Ramos (cell line): ENCODE measurements around the gene BNC2.

Source experiments
- in situ Hi-C: fragments of 300-500 bp; cut with MboI; formaldehyde crosslinking; loops from one replicate; pipeline ENCODE4 v1.14.3; 2022; ENCODE audit warnings: low sequenced_read_pairs; ENCODE audit not compliant: unreplicated experiment

BNC2 gene

DNA sequence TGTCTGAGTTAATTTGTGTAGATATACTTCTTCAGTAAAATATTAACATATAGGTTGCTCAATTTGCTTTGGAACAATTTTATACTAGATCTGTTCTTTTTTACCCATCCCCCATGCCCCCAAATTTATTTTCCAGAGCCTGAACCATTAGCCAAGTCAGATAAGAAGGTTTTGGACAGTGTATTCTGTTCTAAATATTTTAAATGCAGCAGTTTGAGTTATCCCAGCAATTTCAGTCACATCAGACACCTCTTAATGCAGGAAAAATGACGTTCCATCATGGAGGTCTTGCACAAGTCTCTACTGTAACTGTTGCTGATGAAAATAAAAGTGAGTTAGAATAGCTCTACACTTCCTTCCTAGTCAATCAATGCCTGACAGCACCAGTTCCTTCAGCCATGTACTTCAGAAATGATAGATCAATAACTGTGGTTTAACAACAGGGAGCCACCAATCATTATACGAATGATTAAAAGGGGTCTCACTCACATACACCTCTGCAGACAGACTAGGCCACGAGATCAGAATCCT lies 215.8 kb downstream of the BNC2 start:
- in situ Hi-C loops = no loop called here

DNA sequence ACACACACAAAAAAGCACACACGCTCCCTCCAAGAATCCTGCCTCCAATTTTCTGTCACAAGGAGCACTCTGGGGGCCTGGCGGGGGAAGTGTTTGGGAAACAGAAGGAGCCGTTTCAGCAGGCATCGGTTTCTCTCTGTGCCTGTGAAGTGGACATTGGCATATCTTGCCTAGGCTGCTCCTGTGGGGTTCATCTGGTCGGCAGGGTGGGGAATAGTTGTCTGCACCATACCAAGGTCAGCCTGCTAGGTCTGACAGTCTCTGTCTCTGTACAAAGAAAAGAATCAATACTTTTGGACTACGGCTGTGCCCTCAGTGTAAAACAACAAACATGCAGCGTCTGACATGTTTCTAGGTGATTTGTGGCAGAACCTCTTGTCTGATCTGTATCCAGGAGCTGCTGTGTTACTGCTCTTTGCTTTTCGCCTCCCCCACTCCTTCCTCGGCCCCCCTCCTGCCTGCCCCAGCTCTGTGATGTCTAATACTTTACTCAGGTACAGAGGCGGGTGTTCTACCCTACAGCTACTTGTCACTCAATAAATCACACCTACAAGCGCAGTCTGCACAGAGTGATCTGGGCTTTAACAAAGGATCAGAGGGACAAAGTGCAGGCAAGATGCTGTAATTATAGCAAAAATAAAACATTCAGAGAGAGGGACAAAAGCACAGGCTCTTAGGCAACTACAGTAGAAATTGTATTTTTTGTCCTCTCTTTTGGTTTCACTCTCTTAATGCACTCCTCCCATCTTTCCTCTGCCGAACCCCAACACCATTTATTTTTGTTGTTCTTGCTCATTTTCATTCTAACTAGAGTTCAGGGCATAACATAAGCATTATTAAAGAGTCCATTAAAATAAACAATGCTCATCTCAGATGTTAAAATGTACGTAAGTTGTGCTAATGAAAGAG lies 216.7 kb downstream of the BNC2 start:
- in situ Hi-C loops = no loop called here

DNA sequence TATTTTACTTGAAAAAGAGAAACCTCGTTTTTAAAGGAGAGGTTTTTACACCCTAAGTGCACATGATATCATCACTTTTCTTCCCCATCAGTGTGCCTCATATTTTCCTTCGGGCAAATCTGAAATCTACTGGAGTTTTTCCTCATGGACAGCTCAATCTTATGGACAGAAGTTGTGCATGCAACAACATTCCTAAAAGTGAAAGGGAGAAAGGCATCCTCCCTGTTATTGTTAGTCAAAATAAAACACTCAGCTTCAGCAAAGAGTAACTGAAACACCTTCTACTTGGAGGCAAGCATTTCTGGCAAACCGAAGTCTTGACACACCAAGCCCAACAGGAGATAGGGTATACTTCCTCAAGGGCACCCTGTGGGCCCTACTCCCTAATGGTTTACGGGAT lies 217.9 kb downstream of the BNC2 start:
- in situ Hi-C loops = no loop called here

DNA sequence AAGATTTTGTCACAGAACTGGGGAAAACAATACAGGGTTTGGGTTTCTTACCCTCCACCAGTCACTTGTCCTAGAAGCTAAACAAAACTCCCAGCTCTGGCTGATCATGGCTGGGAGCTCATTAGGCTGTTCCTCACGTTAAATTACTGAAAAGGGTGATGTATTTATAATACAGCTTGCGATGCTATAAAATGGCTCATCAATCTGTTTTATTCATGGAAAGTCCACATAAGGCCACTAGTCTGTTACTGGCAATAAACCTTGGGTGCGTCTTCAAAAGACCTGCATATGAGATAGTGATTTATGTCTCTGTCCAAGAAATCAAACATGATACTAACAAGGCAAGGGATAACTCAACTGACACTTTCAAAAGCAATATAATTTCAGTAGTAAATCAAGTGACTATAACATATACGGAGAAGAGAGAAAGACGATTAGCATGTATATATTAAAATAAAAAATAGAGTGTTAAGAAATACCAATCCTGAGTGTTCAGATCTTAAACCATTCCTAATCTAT lies 219.0 kb downstream of the BNC2 start:
- in situ Hi-C loops = no loop called here

DNA sequence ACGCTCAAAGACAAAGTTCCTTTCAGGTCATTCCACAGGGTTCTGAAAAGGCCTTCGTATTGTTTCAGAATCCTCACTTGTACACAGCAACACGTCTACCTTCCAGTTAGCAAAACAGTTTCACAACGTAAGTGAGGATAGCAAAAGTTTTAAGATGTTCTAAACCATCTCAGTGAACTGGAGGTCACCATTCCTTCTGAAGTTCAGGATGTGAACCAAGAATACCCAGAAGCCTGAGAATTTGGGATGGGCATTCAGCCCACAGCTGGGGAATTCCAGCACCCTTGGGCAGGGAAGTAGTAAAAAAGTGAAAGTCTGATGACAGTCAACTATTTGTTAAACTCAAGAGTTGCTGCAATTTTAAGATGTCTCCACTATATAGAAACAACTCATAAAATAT lies 224.5 kb downstream of the BNC2 start:
- in situ Hi-C loops = no loop called here

DNA sequence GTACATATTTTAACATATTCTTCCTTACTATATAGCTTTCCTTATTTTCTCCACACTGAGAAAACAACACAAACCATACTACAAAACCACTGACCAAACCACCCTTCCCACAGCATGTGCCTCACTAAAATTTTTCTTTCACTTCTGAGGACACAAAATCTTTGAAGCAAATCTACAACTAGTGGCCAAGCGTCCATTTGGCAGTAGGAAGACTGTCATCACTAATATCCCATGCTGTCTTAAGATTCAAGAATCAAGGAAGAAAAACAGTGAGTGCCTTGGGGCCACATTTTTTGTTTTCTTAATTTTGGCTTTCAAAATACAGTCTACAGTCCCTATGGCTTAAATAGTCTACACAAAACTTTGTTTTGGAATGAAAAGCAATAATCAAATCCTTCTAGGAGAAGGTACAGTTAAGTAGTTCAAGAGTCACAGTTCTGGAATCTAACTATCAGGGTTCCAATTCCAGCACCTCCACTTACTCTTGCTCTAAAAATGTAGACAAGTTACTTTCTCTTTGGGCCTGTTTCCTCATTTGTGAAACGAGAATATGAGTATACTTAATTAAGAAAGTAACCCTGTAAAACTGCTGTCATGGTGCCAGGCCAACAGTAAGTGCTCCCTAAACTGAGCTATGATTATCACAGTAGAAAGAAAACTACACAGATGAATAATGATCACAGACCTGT lies 227.9 kb downstream of the BNC2 start:
- in situ Hi-C loops = no loop called here

DNA sequence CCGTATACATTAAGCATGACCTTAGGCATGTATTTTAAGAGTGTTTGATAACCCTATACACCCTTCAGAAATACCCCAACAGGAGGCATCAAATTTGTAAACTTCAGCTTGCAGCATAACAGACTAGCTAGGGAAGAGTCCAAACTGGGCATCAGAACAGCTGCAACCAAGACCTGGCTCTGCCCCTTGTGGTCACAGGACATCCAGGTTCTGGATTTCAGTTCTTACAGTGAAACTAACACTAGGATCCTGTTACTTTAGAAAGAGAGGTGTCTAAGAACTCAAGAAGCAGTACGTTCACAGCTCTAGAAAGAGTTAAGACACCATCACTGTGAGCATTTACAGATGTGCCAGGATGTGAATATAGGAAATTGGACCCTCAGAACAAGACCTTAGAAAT lies 229.8 kb downstream of the BNC2 start:
- in situ Hi-C loops = no loop called here

DNA sequence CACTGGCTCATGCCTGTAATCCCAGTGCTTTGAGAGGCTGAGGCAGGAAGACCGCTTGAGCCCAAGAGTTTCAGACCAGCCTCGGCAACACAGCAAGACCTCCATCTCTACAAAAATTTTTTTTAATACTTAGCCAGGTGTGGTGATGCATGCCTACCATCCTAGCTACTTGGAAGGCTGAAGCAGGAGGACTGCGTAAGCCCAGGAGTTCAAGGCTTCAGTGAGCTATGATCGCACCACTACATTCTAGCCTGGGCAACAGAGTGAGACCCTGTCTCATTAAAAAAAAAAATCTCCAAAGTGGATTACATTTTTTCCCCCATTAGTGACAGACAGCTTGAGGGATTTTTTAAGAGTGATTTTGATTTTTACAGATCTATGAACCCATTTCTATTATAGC lies 230.8 kb downstream of the BNC2 start:
- in situ Hi-C loops = no loop called here

DNA sequence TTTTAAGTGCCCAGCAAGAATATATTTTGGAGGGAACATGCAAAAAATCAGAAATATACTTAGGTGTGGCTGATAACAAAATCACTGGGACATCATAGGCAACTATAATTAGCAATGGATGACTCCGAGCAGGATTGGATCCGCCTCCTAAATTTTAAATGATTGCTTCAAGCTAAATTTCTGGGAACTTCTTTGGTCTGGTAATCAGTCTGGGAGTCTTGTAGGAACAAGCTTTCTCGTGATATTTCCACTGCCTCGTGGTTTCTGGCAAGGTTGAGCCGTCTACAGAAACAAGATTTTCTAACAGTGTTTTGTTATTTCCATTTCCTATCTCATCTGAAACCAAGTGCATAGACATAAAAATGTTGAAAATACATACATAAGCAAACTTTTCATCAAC lies 232.6 kb downstream of the BNC2 start:
- in situ Hi-C loops = no loop called here

DNA sequence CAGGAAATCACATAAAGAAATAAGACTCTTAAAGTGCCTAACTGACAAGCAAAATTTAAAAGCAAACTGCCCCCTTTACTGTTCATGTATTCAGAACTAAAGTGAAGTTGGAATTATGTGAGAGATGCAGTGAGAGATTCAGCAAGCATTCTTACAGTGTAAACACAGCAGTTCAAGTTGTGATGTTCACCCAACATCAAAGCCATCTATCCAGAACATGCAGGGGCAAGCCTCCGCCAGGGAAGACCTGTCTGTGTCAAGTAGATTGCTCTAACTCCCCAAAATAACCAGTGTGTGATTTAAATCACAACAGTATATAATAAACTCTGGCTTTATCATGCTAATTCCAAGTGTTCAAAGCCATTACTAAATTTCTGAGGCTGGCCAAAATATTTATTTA lies 233.3 kb downstream of the BNC2 start:
- in situ Hi-C loops = no loop called here

DNA sequence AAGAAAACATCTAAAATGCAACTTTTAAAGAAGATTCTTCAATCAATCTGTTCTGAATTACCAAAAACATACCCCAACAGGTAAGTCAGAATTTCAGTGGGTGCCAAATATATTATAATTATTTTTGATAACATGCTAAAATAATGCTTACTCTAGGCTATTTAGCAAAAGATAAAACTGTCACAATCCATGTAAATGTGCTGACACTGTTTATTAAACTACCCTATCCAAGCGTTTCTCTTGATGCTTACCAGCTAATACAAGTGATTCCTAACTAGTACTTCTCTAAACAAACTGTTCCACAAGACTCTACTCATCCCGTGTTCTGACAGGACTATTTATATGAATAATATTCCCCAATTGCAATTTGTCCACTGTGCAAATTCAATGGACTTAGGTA lies 236.7 kb downstream of the BNC2 start:
- in situ Hi-C loops = no loop called here

DNA sequence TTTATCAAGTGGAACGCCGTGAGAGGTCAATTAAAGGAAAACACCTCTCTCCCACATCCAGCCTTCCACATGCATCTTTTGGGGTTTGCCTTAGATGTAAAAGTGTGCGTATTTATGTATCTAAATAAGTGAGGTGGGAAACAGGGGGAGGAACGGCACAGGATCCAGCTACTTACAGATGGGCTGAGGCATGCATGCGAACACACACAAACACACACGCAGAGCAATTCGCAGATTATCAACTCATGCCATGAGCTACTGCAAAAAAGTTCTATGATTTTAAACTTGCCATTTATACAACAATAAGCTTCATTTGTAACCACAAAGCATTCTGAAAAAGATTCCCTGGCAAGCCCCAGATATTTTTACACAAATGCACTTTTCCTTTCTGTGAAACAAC lies 242.1 kb downstream of the BNC2 start:
- in situ Hi-C loops = no loop called here

DNA sequence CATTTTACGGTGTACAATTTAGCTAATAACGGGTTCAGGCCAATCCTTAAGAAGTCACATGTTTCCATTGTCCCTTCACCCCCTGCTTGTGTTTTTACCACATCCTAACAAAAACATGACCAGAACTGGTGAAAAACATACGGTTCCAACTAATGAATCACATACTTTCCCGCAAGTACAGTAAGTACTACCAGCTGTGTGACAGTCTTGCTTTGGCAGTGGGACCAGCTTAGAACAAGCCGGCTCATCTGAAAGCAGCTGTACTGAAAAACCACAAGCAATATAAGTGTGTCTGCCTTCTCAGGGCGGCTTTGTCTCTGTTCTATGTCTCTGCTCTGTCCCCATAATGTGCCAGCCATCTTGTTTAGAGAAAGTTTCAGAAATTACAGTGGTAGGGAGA lies 242.5 kb downstream of the BNC2 start:
- in situ Hi-C loops = no loop called here

DNA sequence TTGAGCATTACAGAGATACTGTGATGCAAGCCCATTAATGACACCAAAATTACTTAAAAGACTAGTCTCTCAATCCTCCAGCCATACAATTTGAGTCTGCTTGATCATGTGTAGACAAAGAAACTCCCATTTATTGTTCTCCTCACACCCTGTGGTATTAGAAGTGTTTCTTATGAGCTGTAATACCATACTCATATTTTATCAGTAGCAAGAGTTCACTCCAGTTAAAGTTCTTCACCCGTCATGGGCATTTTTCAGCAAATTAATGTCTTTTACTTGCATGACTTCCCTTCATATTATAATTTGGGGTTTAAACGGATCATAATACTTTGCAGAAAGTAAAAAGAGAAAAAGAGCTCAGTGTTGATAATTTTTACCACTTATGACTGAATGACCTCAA lies 242.9 kb downstream of the BNC2 start:
- in situ Hi-C loops = no loop called here

DNA sequence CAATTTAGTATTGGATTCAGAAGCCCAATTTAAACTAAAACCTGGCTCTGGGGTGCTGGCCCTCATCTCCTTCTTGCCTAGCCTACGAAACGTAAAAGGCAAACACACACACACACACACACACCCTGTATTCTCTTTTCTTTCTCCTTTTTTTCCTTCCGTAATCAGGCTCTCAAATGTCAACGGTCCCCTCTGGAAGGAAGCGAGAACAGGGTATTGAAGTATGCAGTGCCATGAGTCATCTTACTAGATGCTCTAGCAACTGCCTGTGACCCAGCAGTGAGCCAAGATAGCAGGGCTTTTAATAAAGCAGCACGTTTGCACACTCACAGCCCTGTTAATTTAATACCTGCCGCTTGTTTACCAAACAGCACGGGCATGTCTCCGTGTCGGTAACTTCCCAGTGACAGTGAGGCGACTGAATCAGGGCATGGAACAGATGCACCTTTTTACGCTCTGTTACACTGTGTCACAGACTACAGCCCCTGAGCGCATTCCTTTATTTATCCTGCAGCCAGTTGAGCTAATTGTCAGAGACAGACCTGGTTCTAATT lies 243.8 kb downstream of the BNC2 start:
- in situ Hi-C loops = no loop called here

DNA sequence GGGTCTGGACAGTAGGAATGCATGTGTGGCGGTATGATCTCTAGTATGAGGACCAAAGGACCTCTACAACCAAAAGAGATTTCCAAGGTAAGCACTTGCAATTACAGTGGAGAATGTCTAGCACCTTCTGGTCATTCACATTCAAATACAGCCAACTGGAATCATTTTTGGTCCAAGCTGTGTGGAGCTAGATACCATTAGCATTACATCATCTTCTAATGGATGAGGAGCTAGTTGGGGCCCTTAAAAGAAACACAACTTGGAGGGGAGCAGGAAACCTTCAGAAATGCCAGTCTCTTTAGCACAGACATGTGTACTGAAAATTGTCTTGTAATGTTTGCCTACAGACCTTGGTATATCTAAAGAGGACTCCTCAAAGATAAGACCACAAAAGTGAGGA lies 244.7 kb downstream of the BNC2 start:
- in situ Hi-C loops = no loop called here

DNA sequence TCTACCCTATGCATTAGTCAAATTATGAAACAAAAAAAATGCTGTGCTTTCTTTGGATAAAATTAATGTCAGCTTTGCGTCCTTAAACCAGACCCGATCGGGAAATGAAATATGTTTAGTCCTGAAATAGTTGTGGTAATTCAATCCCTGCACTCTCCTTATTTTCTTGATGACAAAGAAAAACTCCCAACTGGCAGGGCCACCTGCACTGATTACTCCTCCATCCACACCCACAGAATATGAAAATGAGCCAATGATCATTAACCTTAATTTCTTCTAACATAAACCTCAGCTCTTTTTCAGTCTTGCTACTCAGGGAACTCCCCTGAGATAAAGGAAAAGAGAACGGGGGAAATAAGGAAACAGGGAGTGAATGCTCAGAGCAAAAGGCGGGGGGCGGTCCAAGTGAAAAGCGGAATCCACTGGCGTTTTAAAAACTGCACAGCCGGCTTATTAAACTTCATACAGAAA lies 245.3 kb downstream of the BNC2 start:
- in situ Hi-C loops = no loop called here

DNA sequence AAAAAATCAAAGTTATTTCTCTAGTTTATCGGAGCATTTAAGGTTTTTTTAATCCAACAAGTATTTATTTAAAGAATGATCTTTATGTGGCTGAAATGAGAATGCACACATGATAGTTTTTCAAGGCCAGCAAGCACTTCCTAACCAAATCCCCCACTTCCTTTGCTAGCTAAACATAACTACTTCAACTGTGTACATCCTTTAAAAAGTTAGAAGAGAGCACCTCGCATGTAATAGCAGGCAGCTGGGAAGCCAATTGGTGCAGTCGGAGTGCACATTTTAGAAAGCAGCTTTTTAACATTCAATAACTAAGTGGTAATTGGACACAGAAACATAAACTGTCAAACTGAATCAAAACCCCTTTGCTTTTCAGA lies 245.7 kb downstream of the BNC2 start:
- in situ Hi-C loops = no loop called here

DNA sequence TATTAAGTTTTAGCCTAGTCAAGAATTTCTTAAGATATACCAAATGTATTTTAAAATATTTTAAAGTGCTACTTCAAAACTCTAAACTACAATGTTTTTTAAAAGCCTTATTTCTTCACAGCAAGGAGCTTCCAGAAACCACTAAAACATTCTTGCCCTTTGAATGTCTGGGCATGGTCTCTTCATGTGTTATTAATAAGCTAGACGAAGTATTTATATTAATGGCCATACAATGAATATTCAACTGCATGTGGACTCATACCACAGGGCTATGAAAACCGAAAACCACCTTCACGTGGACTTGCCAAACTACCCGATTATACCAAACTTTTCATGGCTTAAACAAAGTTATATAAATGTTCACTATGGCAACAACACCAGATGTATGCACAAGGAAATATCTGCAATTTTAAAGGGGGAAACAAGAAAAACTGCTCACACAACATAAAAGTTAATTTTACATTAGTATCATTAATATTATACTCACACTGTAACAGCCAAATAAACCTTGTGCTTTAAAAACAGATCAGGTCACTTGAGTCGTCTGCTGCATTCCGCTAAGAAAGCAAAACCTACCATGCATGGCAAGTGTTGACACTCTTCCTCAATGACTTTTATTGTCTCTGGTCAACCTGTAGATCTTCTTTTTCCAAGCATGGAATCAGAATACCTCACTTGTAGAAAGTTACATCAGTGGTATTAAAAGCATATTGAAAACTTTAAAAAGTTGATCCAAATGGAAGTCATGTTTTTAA lies 246.3 kb downstream of the BNC2 start:
- in situ Hi-C loops = no loop called here

DNA sequence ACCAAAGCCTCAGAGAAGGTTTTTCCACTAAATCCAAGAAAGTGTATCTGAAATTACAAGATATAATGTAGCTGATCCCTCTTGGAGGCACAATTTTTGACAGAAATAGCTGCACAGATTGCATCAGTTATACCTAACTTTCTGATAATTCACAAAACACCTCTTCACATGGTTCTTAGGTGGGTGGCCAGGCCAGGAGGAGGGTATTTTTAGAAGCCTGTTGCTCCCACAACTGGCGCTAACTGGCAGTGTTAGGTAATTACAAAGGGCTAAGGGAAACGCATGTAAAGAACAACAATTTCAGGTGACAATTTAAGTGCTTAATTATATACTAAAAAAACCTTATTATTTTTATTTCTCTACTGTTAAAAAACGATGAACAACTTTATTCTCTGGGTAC lies 247.9 kb downstream of the BNC2 start:
- in situ Hi-C loops = no loop called here
